BLaER1 treated with 17β-estradiol and CSF1 and Interleukin-3, amounts not matched to agents 10 nM and 100 nM (cell line): ENCODE data around the gene FCN1.
A peak's percentile ranks its signal among the peaks of the same experiment; 100 is the strongest.
"Not testable (repeated sequence)": the region's sequence is repeated elsewhere in the genome, so short reads cannot be mapped to it uniquely, and the experiment has no call there.

Experiments used
- H3K27ac ChIP-seq, 11 experiments: shearing (Covaris generic); formaldehyde crosslinking; 2 replicates each; pipeline ENCODE4 v1.8.1; 2022
- H3K27me3 ChIP-seq, 11 experiments: shearing (Covaris generic); formaldehyde crosslinking; 2 replicates each; pipeline ENCODE4 v1.8.1; 2022
- H3K36me3 ChIP-seq, 11 experiments: shearing (Covaris generic); formaldehyde crosslinking; 2 replicates each; pipeline ENCODE4 v1.8.1; 2022
- H3K4me1 ChIP-seq, 10 experiments: shearing (Covaris generic); formaldehyde crosslinking; 2 replicates each; pipeline ENCODE4 v1.8.1; 2022
- H3K4me2 ChIP-seq, 11 experiments: shearing (Covaris generic); formaldehyde crosslinking; 2 replicates each; pipeline ENCODE4 v1.8.1; 2022
- H3K4me3 ChIP-seq, 10 experiments: shearing (Covaris generic); formaldehyde crosslinking; 2 replicates each; pipeline ENCODE4 v1.8.1; 2022
- H3K9ac ChIP-seq, 11 experiments: shearing (Covaris generic); formaldehyde crosslinking; 2 replicates each; pipeline ENCODE4 v1.8.1; 2022
- H3K9me3 ChIP-seq, 11 experiments: shearing (Covaris generic); formaldehyde crosslinking; replicated peaks in 1 of 11; 2 replicates each; pipeline ENCODE4 v1.8.1; 2022
- H4K20me1 ChIP-seq, 11 experiments: shearing (Covaris generic); formaldehyde crosslinking; 2 replicates each; pipeline ENCODE4 v1.8.1; 2022
- Cebpa-rat ChIP-seq, 11 experiments: shearing (Covaris generic); IDR thresholded peaks; 2 replicates each; pipeline ENCODE4 v1.8.1; 2022

Gene FCN1

DNA sequence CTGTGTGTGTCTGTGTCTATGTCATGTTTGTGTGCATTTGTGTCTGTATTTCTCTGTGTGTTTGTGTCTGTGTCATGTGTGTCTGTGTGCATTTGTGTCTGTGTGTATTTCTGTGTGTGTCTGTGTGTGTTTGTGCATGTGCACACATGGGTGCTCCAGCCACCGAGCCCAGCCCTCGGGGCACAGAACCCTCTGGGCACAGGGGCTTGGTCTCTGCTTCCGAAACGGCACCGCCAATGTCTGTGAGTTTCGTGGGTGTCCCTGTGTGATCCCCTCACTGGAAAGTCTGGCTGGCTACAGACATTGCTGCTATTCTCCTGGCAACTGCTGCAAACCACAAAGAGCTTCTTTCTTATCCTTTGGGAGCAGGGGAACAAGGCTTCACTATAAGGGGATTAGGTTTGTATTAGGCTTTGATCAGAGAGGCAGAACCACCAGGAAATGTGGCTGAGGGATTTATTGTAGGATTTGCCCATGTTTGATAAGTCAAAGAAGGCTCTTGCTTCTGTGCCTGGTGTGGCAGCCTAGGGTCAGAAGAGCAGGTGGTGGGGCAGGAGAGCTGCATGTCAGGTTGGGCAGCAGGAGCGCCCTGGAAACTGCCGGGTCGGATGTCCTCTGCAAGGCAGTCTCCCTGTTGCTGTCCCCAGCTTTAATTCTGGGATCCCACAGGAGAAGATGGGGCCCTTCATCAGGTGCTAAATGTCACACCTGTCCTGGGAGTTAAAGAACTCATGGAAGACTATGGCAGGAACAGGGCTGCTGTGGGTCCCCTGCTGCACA is 39.6 kb upstream of the FCN1 start:
- Histone ChIP-seq H3K36me3 (no peaks in the 10 kb centered on the region), H4K20me1 (peaks cover 0 to 12% (median 0%) of the 10 kb centered on the region in 11 experiments; a peak in 2 of 22 replicates), H3K27ac (no peak overlapping the region), H3K9me3 (peaks cover 0 to 16% (median 6%) of the 10 kb centered on the region in 11 experiments; a peak in 14 of 22 replicates), H3K9ac (no peak overlapping the region), H3K4me3 (no peak overlapping the region), H3K4me1 (peaks cover 0 to 11% (median 9%) of the 10 kb centered on the region in 10 experiments; a peak in 13 of 20 replicates), H3K4me2 (peak overlapping the region in 8 of 11 experiments; percentile 25 to 63 (median 52); a peak in 15 of 22 replicates), H3K27me3 (peaks cover 0 to 70% (median 0%) of the 10 kb centered on the region in 11 experiments; a peak in 4 of 22 replicates)
- no peak for TF ChIP-seq Cebpa-rat (IDR thresholded peaks at IDR 0.05)

DNA sequence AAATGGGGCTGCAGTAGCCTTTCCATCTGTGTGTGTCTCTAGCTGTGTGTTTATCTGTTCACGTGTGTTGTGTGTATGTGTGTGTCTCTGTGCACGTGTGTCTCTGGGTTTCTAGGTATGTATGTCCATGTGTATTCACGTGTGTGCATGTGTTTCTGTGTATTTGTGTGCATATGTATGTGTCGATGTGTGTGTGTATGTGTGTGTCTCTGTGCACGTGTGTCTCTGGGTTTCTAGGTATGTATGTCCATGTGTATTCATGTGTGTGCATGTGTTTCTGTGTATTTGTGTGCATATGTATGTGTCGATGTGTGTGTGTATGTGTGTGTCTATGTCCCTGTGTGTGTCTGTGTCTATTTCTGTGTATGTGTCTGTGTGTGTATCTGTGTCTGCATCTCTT is 38.7 kb upstream of the FCN1 start:
- Histone ChIP-seq H3K4me1 (peaks cover 0 to 11% (median 9%) of the 10 kb centered on the region in 10 experiments; a peak in 13 of 20 replicates), H3K9me3 (peaks cover 0 to 25% (median 6%) of the 10 kb centered on the region in 11 experiments; a peak in 15 of 22 replicates), H3K27me3 (peaks cover 0 to 72% (median 0%) of the 10 kb centered on the region in 11 experiments; a peak in 4 of 22 replicates)
- H3K4me3 ChIP-seq, H4K20me1 ChIP-seq, H3K9ac ChIP-seq, H3K4me2 ChIP-seq, H3K36me3 ChIP-seq, H3K27ac ChIP-seq: not testable (repeated sequence)

DNA sequence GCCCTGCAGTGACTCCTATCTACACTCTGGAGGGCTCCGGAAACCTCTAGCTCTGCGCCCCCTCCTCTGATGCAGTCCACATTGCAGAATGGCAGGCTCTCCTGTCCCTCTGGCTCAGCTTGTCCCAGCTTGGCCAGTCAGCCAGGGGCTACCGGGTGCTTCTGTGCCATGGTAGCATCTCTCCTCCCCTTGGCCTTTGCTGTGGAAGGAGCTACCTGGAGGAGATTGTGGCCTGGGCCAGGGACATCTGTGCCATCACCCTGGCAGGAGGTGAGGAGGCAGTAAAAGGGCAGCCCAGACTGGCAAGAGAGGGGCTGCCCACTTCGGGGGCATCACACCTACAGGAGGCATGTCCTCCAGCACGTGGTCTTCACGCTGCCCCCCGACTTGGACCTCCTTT is 38.1 kb upstream of the FCN1 start:
- no peak for TF ChIP-seq Cebpa-rat (IDR thresholded peaks at IDR 0.05)
- H3K27me3 ChIP-seq = peaks cover 0 to 72% (median 0%) of the 10 kb centered on the region in 11 experiments; a peak in 4 of 22 replicates
- no peak overlapping the region for H3K9ac ChIP-seq

DNA sequence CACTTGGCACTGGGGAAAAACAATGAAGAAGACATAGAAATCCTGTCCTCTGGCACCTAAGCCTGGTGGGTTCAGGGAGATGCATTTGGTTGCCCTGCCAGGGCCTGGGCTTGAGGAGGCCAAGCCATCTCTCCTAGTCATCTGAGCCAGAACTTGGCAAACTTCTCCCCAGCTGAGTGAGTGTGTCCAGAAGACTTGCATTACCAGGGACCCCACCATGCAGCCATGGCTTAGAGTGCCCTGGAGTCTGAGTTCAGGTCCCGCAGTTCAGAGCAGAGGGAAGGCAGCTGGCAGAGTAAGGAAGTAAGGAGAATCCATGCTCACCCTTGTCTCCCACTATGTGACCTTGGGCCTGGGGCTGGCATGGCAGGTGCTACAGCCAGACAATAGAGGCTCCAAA is 37.4 kb upstream of the FCN1 start:
- peaks cover 0 to 11% (median 9%) of the 10 kb centered on the region in 10 experiments; a peak in 13 of 20 replicates for H3K4me1 ChIP-seq
- no peak overlapping the region for H3K4me2 ChIP-seq
- H3K36me3 ChIP-seq = no peaks in the 10 kb centered on the region
- H3K9ac ChIP-seq = no peak overlapping the region
- H3K27me3 ChIP-seq = peaks cover 0 to 72% (median 0%) of the 10 kb centered on the region in 11 experiments; a peak in 4 of 22 replicates
- H3K4me3 ChIP-seq = no peak overlapping the region
- H3K27ac ChIP-seq = no peak overlapping the region
- no peak for TF ChIP-seq Cebpa-rat (IDR thresholded peaks at IDR 0.05)
- peaks cover 0 to 25% (median 6%) of the 10 kb centered on the region in 11 experiments; a peak in 15 of 22 replicates for H3K9me3 ChIP-seq
- peaks cover 0 to 4% (median 0%) of the 10 kb centered on the region in 11 experiments; a peak in 1 of 22 replicates for H4K20me1 ChIP-seq

More for the DNA sequence above, 38.1 kb upstream of the FCN1 start:
- H4K20me1 ChIP-seq = peaks cover 0 to 4% (median 0%) of the 10 kb centered on the region in 11 experiments; a peak in 1 of 22 replicates
- H3K4me1 ChIP-seq = peaks cover 0 to 11% (median 9%) of the 10 kb centered on the region in 10 experiments; a peak in 13 of 20 replicates
- H3K4me2 ChIP-seq = no peak overlapping the region
- H3K27ac ChIP-seq = no peak overlapping the region
- no peaks in the 10 kb centered on the region for H3K36me3 ChIP-seq
- no peak overlapping the region for H3K4me3 ChIP-seq
- H3K9me3 ChIP-seq = peaks cover 0 to 25% (median 6%) of the 10 kb centered on the region in 11 experiments; a peak in 15 of 22 replicates

DNA sequence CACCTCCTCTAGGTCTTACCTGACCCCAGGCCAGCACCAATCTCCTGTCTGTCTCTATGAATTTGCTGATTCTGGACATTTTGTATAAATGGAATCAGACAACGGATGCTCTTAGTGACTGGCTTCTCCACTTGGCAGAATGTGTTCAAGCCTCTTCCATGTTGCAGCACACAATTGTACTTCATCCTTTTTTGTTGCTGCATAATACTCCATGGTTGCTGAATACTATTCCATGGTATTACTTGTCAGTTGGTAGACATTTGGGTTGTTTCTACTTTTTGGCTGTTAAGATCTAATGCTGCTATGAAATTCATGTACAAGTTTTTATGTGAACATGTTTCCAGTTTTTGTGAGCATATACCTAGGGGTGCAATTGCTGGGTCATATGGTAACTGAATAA is 34.3 kb upstream of the FCN1 start:
- peaks cover 0 to 14% (median 0%) of the 10 kb centered on the region in 11 experiments; a peak in 5 of 22 replicates for H3K9me3 ChIP-seq
- H3K27me3 ChIP-seq = peaks cover 0 to 76% (median 0%) of the 10 kb centered on the region in 11 experiments; a peak in 4 of 22 replicates

DNA sequence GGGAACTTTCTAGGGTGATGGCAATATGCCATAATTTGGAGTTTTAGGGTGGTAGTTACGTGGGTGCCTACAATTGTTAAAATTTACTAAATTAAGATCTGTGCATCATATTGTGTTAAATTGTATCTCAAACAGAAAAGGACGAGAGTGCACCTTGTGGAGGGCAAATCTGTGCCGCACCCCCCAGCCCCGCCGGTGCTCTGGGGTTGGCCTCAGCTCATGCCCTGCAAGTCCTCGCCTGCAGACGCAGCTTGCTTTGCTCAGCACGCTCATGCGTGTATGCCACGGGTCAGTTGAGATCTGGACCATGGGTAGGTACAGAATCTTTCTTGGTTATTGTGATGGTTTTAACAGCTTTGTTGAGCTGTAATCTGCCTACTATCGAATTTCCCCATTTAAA is 33.7 kb upstream of the FCN1 start:
- no peaks in the 10 kb centered on the region for H3K36me3 ChIP-seq
- H3K9me3 ChIP-seq = peaks cover 0 to 14% (median 0%) of the 10 kb centered on the region in 11 experiments; a peak in 5 of 22 replicates
- H3K4me3 ChIP-seq = no peak overlapping the region
- peaks cover 0 to 12% (median 7%) of the 10 kb centered on the region in 10 experiments; a peak in 9 of 20 replicates for H3K4me1 ChIP-seq
- no peak for TF ChIP-seq Cebpa-rat (IDR thresholded peaks at IDR 0.05)
- peaks cover 0 to 78% (median 0%) of the 10 kb centered on the region in 11 experiments; a peak in 4 of 22 replicates for H3K27me3 ChIP-seq
- no peak overlapping the region for H3K9ac ChIP-seq
- no peak overlapping the region for H3K4me2 ChIP-seq
- no peak overlapping the region for H3K27ac ChIP-seq
- H4K20me1 ChIP-seq = peaks cover 0 to 15% (median 0%) of the 10 kb centered on the region in 11 experiments; a peak in 4 of 22 replicates

More for the DNA sequence above, 34.3 kb upstream of the FCN1 start:
- Histone ChIP-seq H3K4me1 (peaks cover 0 to 8% (median 6%) of the 10 kb centered on the region in 10 experiments; a peak in 9 of 20 replicates), H4K20me1 (peaks cover 0 to 15% (median 0%) of the 10 kb centered on the region in 11 experiments; a peak in 4 of 22 replicates), H3K27ac (no peak overlapping the region), H3K4me3 (no peak overlapping the region), H3K4me2 (no peak overlapping the region), H3K9ac (no peak overlapping the region), H3K36me3 (no peaks in the 10 kb centered on the region)
- TF ChIP-seq Cebpa-rat (IDR thresholded peaks at IDR 0.05) = no peak

DNA sequence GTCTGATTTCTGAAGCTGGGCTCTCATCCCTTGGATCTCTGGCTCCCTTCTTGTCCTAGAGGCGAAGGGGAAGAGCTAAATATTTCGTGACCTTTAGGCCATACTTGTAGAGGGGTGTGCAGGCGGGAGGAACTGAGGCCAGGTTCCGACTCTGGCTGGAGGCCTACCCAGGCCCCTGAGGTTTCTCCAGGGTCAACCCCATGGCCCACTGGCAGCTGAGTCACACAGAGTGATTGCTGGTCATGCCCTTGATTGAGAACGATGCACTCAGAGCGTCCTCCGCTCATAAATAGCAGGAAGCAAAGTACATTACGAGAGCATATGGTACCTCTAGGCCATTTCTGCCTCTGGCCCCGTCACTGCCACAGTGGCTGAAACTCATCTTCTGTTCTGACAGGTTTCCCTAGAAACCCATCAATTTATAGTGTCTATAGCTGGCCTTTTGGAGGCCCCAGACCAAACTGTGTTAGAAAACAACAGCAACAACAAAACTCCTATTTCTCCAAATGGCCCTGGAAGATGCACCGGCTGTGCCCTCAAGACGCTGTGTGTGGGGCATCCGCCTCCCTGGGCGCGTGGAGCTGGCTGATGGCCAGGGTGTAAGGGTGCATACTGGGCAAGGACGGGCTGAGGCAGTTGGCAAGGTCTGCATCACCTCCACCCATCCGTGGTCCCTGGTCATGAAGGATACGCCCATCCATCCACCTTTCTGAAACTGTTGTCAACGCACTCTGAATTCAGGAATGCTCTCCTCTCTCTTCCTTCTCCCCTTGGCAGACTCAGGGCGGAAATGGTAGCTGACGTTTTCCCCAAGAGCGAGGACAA is 32.9 kb upstream of the FCN1 start:
- Histone ChIP-seq H3K9ac (no peak overlapping the region), H4K20me1 (peaks cover 0 to 14% (median 0%) of the 10 kb centered on the region in 11 experiments; a peak in 4 of 22 replicates), H3K4me3 (no peak overlapping the region), H3K27me3 (peaks cover 0 to 76% (median 0%) of the 10 kb centered on the region in 11 experiments; a peak in 4 of 22 replicates), H3K9me3 (peaks cover 0 to 14% (median 0%) of the 10 kb centered on the region in 11 experiments; a peak in 5 of 22 replicates), H3K4me1 (peaks cover 0 to 12% (median 7%) of the 10 kb centered on the region in 10 experiments; a peak in 9 of 20 replicates), H3K36me3 (no peaks in the 10 kb centered on the region), H3K27ac (no peak overlapping the region), H3K4me2 (no peak overlapping the region)
- TF ChIP-seq Cebpa-rat (IDR thresholded peaks at IDR 0.05) = no peak

DNA sequence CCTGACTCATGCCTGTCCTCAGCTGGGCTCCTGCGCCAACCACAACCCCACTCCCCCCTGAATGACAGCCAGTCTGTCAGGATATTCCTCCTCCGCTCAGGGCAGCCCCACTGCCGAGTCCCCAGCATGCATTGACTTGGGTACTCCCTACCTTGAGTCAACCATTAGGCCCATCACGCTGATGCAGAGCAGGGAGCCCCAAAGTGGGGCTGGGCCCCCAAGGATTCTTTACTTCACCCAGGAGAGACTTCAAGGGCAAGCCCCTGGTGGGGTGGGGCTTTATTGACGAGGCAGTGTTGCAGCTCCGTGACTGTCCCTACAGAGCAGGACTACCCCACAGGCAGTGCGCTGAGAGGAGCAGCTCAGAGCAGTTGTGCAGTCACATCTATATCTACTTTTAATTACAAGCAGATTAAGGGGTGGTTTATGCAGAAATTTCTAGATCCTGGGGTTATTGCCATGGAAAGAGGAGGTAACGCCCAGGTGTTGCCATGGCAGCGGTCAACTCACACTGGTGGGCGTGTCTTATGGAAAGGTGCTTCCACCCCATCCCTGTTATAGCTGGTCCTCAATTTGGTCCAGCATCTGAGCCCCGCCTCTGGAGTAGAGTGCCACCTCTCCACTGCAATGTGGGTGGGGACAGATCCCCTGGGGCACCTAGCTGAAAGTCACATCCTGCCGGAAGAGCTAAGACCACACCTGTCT is 32.1 kb upstream of the FCN1 start:
- Histone ChIP-seq H3K9me3 (peaks cover 0 to 14% (median 0%) of the 10 kb centered on the region in 11 experiments; a peak in 5 of 22 replicates), H3K4me2 (no peak overlapping the region), H3K27ac (no peak overlapping the region), H3K36me3 (no peaks in the 10 kb centered on the region), H4K20me1 (peaks cover 0 to 21% (median 0%) of the 10 kb centered on the region in 11 experiments; a peak in 4 of 22 replicates), H3K4me1 (peaks cover 0 to 12% (median 7%) of the 10 kb centered on the region in 10 experiments; a peak in 9 of 20 replicates), H3K27me3 (peaks cover 0 to 78% (median 0%) of the 10 kb centered on the region in 11 experiments; a peak in 5 of 22 replicates), H3K9ac (no peak overlapping the region), H3K4me3 (no peak overlapping the region)
- no peak for TF ChIP-seq Cebpa-rat (IDR thresholded peaks at IDR 0.05)
